GM18508 (cell line): ENCODE results near the gene SORD.
"Not testable (repeated sequence)": the region's sequence is repeated elsewhere in the genome, so short reads cannot be mapped to it uniquely, and the experiment has no call there.

Experiments
- ATAC-seq: cut with Tn5 transposase; IDR thresholded peaks from one replicate; pipeline ENCODE4 v1.9.1; 2021; ENCODE audit warnings: moderate number of reproducible peaks; ENCODE audit not compliant: insufficient read depth, unreplicated experiment

The SORD gene

GRCh38 chr15:45023659-45024225, 747 bp downstream of the SORD start:
- no peak for ATAC-seq

GRCh38 chr15:45024649-45025048, 1.7 kb downstream of the SORD start:
- ATAC-seq: not testable (repeated sequence)

- ATAC-seq: not testable (repeated sequence)
Observed at GRCh38 chr15:45025627-45026026, 2.6 kb downstream of the SORD start.

- no peak for ATAC-seq
Observed at GRCh38 chr15:45026651-45027190, 3.7 kb downstream of the SORD start.

- ATAC-seq: no peak
Observed at GRCh38 chr15:45027220-45027619, 4.2 kb downstream of the SORD start.

- ATAC-seq: no peak
Observed at GRCh38 chr15:45030743-45031142, 7.7 kb downstream of the SORD start.

- not testable (repeated sequence) for ATAC-seq
Observed at GRCh38 chr15:45031522-45032028, 8.6 kb downstream of the SORD start.

- ATAC-seq: not testable (repeated sequence)
Observed at GRCh38 chr15:45032501-45032900, 9.5 kb downstream of the SORD start.

GRCh38 chr15:45034087-45034486, 11.1 kb downstream of the SORD start:
- not testable (repeated sequence) for ATAC-seq

GRCh38 chr15:45034600-45035375, 11.8 kb downstream of the SORD start:
- not testable (repeated sequence) for ATAC-seq

GRCh38 chr15:45036812-45037781, 14.1 kb downstream of the SORD start:
- not testable (repeated sequence) for ATAC-seq

GRCh38 chr15:45037936-45038335, 14.9 kb downstream of the SORD start:
- ATAC-seq: no peak

GRCh38 chr15:45040396-45040795, 17.4 kb downstream of the SORD start:
- not testable (repeated sequence) for ATAC-seq

GRCh38 chr15:45041538-45041937, 18.5 kb downstream of the SORD start:
- not testable (repeated sequence) for ATAC-seq

- not testable (repeated sequence) for ATAC-seq
Observed at GRCh38 chr15:45042859-45043258, 19.9 kb downstream of the SORD start.

GRCh38 chr15:45044270-45044669, 21.3 kb downstream of the SORD start:
- not testable (repeated sequence) for ATAC-seq

- ATAC-seq: not testable (repeated sequence)
Observed at GRCh38 chr15:45048449-45048793, 25.4 kb downstream of the SORD start.

GRCh38 chr15:45048794-45049631, 26.0 kb downstream of the SORD start:
- no peak for ATAC-seq

GRCh38 chr15:45050587-45050986, 27.6 kb downstream of the SORD start:
- ATAC-seq: no peak
